K562 (cell line): ENCODE results near the gene SON. TPM values are rescaled to one million over a fixed set of nuclear protein-coding genes. Genes with fewer than 3 reads are reported as not detected.
A peak's percentile ranks its signal among the peaks of the same experiment; 100 is the strongest.

Experiments used
- KDM4B ChIP-seq, 2 experiments: fragments of 450-650 bp in 1 of 2; sonication (generic) in 1 of 2; IDR thresholded peaks; 2 replicates each; pipeline ENCODE4 v1.6.1; 2016 to 2017; ENCODE audit warnings: borderline replicate concordance in 2 of 2, antibody characterized with exemption in 1 of 2, low read depth in 1 of 2, mild to moderate bottlenecking in 1 of 2
- MEIS2 ChIP-seq: fragments of 450-650 bp; IDR thresholded peaks from 2 replicates; pipeline ENCODE4 v1.6.1; 2014; ENCODE audit warnings: mild to moderate bottlenecking; ENCODE audit not compliant: partially characterized antibody
- MTA1 ChIP-seq: fragments of 450-650 bp; IDR thresholded peaks from 2 replicates; pipeline ENCODE4 v1.6.1; 2017; ENCODE audit warnings: borderline replicate concordance
- NFIC ChIP-seq: fragments of 450-650 bp; IDR thresholded peaks from 2 replicates; pipeline ENCODE4 v1.6.1; 2017; ENCODE audit warnings: mild to moderate bottlenecking, inconsistent platforms
- PPARD ChIP-seq: fragments of 250-450 bp; sonication (Bioruptor Pico); IDR thresholded peaks from 2 replicates; pipeline ENCODE4 v1.8.0; 2022; ENCODE audit warnings: inconsistent platforms, mild to moderate bottlenecking, moderate library complexity
- SMARCE1 ChIP-seq: fragments of 450-650 bp; IDR thresholded peaks from 2 replicates; pipeline ENCODE4 v1.7.1; 2016; ENCODE audit warnings: mild to moderate bottlenecking
- TFAM ChIP-seq: fragments of 250-450 bp; sonication (Bioruptor Pico); conservative IDR thresholded peaks from 2 replicates; pipeline ENCODE4 v1.5.0; 2021; ENCODE audit warnings: mild to moderate bottlenecking, moderate library complexity
- ZBTB7A ChIP-seq: IDR thresholded peaks from 2 replicates; pipeline ENCODE4 v1.6.1; 2011; ENCODE audit warnings: low read depth, mild to moderate bottlenecking, low read length, moderate library complexity, borderline replicate concordance; ENCODE audit not compliant: control insufficient read depth
- ZNF175 ChIP-seq: fragments of 200-800 bp; sonication (Bioruptor generic); IDR thresholded peaks from 2 replicates; pipeline ENCODE4 v1.6.1; 2016; ENCODE audit warnings: low read depth, mild to moderate bottlenecking, missing genetic modification characterization, missing compliant biosample characterization
- ZNF217 ChIP-seq: sonication (generic); formaldehyde crosslinking; IDR thresholded peaks from 2 replicates; pipeline ENCODE4 v1.8.0; 2022; ENCODE audit warnings: mild to moderate bottlenecking, missing genetic modification reagents
- ZNF318 ChIP-seq, 2 experiments: fragments of 450-650 bp; IDR thresholded peaks; 2 replicates each; pipeline ENCODE4 v1.6.1; 2016; ENCODE audit warnings: mild to moderate bottlenecking in 2 of 2, borderline replicate concordance in 1 of 2, low read depth in 1 of 2, moderate library complexity in 1 of 2
- polyA plus RNA-seq, 8 experiments: library from polyadenylated mRNA; depleted of rRNA in 4 of 8; stranded (reverse) in 5 of 8; unstranded in 3 of 8; fragments of >200 nt; fragmentation: Nextera tagmentation in 2 of 8; fragmentation: Illumina TruSeq in 1 of 8; extraction: Ambion mirVana in 2 of 8; extraction: Trizol in 1 of 8; gene quantifications; 2 replicates each; pipeline versions ENCODE4 v1.2.1 to v1.2.3, GENCODE V29; 2011 to 2014; ENCODE audit warnings: inconsistent platforms in 1 of 8, missing spikeins in 1 of 8
- total RNA-seq, 7 experiments: library from RNA; depleted of rRNA in 6 of 7; stranded (reverse); fragments of >200 nt in 6 of 7; fragmentation: Illumina TruSeq in 2 of 7; extraction: Trizol in 2 of 7; gene quantifications; 2 replicates each; pipeline versions ENCODE4 v1.2.1 to v1.2.3, GENCODE V29; 2011 to 2021; ENCODE audit warnings: low replicate concordance in 1 of 7
- TF ChIP-seq, protein P1 (sequence below), 2 experiments: fragments of 450-650 bp; IDR thresholded peaks; 2 replicates each; pipeline ENCODE4 v1.6.1; 2018; ENCODE audit warnings: mild to moderate bottlenecking in 2 of 2, low read depth in 1 of 2; ENCODE audit not compliant: partially characterized antibody in 2 of 2

SON gene
- total and polyA plus RNA-seq, 9 of the 15 experiments (the other 6 are each of a cell fraction or from before 2014, with no cell fraction given): 105 to 742 (median 187) TPM

- TF ChIP-seq KDM4B (IDR thresholded peaks at IDR 0.05; ENCODE audit: borderline replicate concordance in 2 of 2, low read depth in 1 of 2) (no peak), ZBTB7A (peak; percentile 81; the same call in 1 of the 2 replicates), MEIS2 (no peak), ZNF217 (CRISPR knock-in tag) (no peak), NFIC (no peak; the same call in 1 of the 2 replicates), PPARD (no peak), ZNF318 (IDR thresholded peaks at IDR 0.05; ENCODE audit: borderline replicate concordance in 1 of 2, low read depth in 1 of 2) (no peak), TFAM (CRISPR knock-in tag) (no peak), MTA1 (no peak), SMARCE1 (peak; percentile 41), ZNF175 (CRISPR knock-in tag) (no peak)
- TF ChIP-seq, protein P1, sequence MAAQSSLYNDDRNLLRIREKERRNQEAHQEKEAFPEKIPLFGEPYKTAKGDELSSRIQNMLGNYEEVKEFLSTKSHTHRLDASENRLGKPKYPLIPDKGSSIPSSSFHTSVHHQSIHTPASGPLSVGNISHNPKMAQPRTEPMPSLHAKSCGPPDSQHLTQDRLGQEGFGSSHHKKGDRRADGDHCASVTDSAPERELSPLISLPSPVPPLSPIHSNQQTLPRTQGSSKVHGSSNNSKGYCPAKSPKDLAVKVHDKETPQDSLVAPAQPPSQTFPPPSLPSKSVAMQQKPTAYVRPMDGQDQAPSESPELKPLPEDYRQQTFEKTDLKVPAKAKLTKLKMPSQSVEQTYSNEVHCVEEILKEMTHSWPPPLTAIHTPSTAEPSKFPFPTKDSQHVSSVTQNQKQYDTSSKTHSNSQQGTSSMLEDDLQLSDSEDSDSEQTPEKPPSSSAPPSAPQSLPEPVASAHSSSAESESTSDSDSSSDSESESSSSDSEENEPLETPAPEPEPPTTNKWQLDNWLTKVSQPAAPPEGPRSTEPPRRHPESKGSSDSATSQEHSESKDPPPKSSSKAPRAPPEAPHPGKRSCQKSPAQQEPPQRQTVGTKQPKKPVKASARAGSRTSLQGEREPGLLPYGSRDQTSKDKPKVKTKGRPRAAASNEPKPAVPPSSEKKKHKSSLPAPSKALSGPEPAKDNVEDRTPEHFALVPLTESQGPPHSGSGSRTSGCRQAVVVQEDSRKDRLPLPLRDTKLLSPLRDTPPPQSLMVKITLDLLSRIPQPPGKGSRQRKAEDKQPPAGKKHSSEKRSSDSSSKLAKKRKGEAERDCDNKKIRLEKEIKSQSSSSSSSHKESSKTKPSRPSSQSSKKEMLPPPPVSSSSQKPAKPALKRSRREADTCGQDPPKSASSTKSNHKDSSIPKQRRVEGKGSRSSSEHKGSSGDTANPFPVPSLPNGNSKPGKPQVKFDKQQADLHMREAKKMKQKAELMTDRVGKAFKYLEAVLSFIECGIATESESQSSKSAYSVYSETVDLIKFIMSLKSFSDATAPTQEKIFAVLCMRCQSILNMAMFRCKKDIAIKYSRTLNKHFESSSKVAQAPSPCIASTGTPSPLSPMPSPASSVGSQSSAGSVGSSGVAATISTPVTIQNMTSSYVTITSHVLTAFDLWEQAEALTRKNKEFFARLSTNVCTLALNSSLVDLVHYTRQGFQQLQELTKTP (IDR thresholded peaks at IDR 0.05; ENCODE audit: low read depth in 1 of 2, partially characterized antibody in 2 of 2): peak; percentile 13 to 40
Observed at GRCh38 chr21:33541756-33542639, 840 bp upstream of the SON start, which contains the start of gene GART (continued).
